CD4-positive, alpha-beta T cell treated with Interleukin-6 at 100 ng/mL for 8 hours (primary cell): Measurements from ENCODE around the gene TBCE.
"Not testable (repeated sequence)": the region's sequence is repeated elsewhere in the genome, so short reads cannot be mapped to it uniquely, and the experiment has no call there.

Source experiments
- DNase-seq: peaks from one replicate; pipeline ENCODE4 v3.0.0-alpha.2; 2020; ENCODE audit warnings: mixed read lengths, low spot score

The TBCE gene

GRCh38 chr1:235351898-235352297, 15.3 kb upstream of the TBCE start:
- DNase-seq: no peak

GRCh38 chr1:235357485-235358373, 9.5 kb upstream of the TBCE start:
- no peak for DNase-seq

GRCh38 chr1:235358899-235359298, 8.3 kb upstream of the TBCE start:
- DNase-seq: no peak

- not testable (repeated sequence) for DNase-seq
Measured at GRCh38 chr1:235364189-235364588, 3.0 kb upstream of the TBCE start.

GRCh38 chr1:235366286-235366685, 941 bp upstream of the TBCE start:
- no peak for DNase-seq

GRCh38 chr1:235368428-235368827, 1.2 kb downstream of the TBCE start:
- DNase-seq: no peak

GRCh38 chr1:235369802-235370201, 2.6 kb downstream of the TBCE start:
- no peak for DNase-seq

GRCh38 chr1:235375919-235376605, 8.8 kb downstream of the TBCE start:
- no peak for DNase-seq

GRCh38 chr1:235378134-235378735, 11.0 kb downstream of the TBCE start:
- not testable (repeated sequence) for DNase-seq

- not testable (repeated sequence) for DNase-seq
Measured at GRCh38 chr1:235381955-235382739, 14.9 kb downstream of the TBCE start.

GRCh38 chr1:235385633-235386032, 18.4 kb downstream of the TBCE start:
- not testable (repeated sequence) for DNase-seq

GRCh38 chr1:235391874-235392273, 24.6 kb downstream of the TBCE start:
- DNase-seq: no peak

- DNase-seq: no peak
Measured at GRCh38 chr1:235397733-235398132, 30.5 kb downstream of the TBCE start.

GRCh38 chr1:235399661-235400060, 32.4 kb downstream of the TBCE start:
- DNase-seq: no peak

- no peak for DNase-seq
Measured at GRCh38 chr1:235401251-235401650, 34.0 kb downstream of the TBCE start.

GRCh38 chr1:235402457-235403200, 35.4 kb downstream of the TBCE start:
- DNase-seq: no peak

- DNase-seq: no peak
Measured at GRCh38 chr1:235403593-235403992, 36.4 kb downstream of the TBCE start.

GRCh38 chr1:235404190-235404589, 37.0 kb downstream of the TBCE start:
- DNase-seq: no peak

GRCh38 chr1:235407419-235407818, 40.2 kb downstream of the TBCE start:
- DNase-seq: no peak

GRCh38 chr1:235408503-235408960, 41.3 kb downstream of the TBCE start:
- DNase-seq: no peak
